ENCODE measurements around the gene GJC3.
"Not testable (repeated sequence)": the region's sequence is repeated elsewhere in the genome, so short reads cannot be mapped to it uniquely, and the experiment has no call there.

GJC3 gene

GRCh38 chr7:99928188-99928587 is 1.2 kb downstream of the GJC3 start:
- no peak for DNase-seq

GRCh38 chr7:99927536-99927935 is 1.9 kb downstream of the GJC3 start:
- no peak for DNase-seq

- no peak for DNase-seq
These were observed 3.1 kb downstream of the GJC3 start for GRCh38 chr7:99926321-99926720.

GRCh38 chr7:99923200-99923599 is 6.2 kb downstream of the GJC3 start:
- no peak for DNase-seq

GRCh38 chr7:99920149-99920548 is 9.3 kb downstream of the GJC3 start:
- DNase-seq: no peak

GRCh38 chr7:99919814-99920112 is 9.7 kb downstream of the GJC3 start:
- DNase-seq: no peak

- DNase-seq: peak; percentile 88
These were observed 10.2 kb downstream of the GJC3 start, which contains the start of gene TRIM4 for GRCh38 chr7:99918959-99919813. Gene TRIM4, minus strand, starts transcription at chr7:99919530. Its CDS starts 129 bp downstream, at chr7:99919401.

GRCh38 chr7:99910976-99911375 is 18.4 kb downstream of the GJC3 start:
- no peak for DNase-seq

- no peak for DNase-seq
These were observed 27.8 kb downstream of the GJC3 start for GRCh38 chr7:99901581-99901980.

- DNase-seq: no peak
These were observed 29.4 kb downstream of the GJC3 start for GRCh38 chr7:99899830-99900519.

- DNase-seq: no peak
These were observed 30.6 kb downstream of the GJC3 start for GRCh38 chr7:99898836-99899235.

- DNase-seq: no peak
These were observed 31.4 kb downstream of the GJC3 start for GRCh38 chr7:99898023-99898357.

- no peak for DNase-seq
These were observed 31.9 kb downstream of the GJC3 start for GRCh38 chr7:99897322-99898022.

- no peak for DNase-seq
These were observed 34.7 kb downstream of the GJC3 start for GRCh38 chr7:99894738-99895137.

- no peak for DNase-seq
These were observed 36.1 kb downstream of the GJC3 start for GRCh38 chr7:99893280-99893679.

GRCh38 chr7:99890348-99890747 is 39.1 kb downstream of the GJC3 start:
- DNase-seq: not testable (repeated sequence)

- not testable (repeated sequence) for DNase-seq
These were observed 41.1 kb downstream of the GJC3 start for GRCh38 chr7:99888366-99888765.

- no peak for DNase-seq
These were observed 48.0 kb downstream of the GJC3 start for GRCh38 chr7:99881370-99881769.

GRCh38 chr7:99876933-99877332 is 52.5 kb downstream of the GJC3 start, which contains the start of gene OR2AE1:
Gene OR2AE1, minus strand, starts transcription at chr7:99877033. Its CDS starts 0 bp downstream, at chr7:99877033.
- no peak for DNase-seq

- DNase-seq: no peak
These were observed 52.9 kb downstream of the GJC3 start for GRCh38 chr7:99876491-99876890.
